ENCODE results near the gene FUOM. TPM values are rescaled to one million over a fixed set of nuclear protein-coding genes. Genes with fewer than 3 reads are reported as not detected.

The FUOM gene
- polyA plus RNA-seq, 10 donors, result 2.6 to 9.3 (median 4.7) TPM

DNA sequence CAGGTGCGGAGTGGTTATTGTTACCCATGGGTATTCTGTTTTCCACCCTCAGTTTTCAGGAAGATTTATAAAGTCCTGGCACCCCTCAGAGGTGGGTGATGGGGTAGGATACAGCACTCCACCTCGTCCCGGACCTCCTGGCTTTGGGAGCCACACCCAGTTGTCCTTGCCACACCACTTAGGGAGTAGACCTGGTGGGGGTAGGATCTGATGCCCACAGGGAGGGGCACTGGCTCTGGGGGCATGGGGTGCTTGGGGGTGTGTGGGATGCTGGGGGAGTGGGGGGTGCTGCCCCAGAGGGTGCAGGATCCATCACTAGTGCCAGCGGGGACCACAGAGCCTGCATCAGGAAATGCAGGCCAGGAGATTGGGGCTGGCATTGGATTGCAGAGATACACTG is 44.6 kb downstream of the FUOM start:
- no peak for DNase-seq

DNA sequence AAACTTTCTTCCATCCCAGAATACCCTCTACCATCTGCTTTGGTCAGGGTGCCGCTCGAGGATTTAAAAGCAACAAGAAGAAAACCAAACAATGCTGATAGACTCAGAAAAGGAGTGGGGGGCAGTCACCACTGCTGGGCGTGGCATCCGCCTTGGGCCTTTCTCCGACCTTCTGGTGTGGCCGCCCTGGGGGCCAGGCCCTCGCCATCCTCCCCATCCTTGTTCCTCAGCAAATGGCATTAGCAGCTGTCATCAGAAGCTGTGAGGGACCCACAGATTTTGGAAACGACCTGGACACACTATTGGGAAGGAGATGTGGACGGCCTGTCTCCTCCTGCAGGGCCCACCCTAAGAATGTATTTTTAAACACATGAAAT is 45.1 kb downstream of the FUOM start:
- DNase-seq, result no peak

DNA sequence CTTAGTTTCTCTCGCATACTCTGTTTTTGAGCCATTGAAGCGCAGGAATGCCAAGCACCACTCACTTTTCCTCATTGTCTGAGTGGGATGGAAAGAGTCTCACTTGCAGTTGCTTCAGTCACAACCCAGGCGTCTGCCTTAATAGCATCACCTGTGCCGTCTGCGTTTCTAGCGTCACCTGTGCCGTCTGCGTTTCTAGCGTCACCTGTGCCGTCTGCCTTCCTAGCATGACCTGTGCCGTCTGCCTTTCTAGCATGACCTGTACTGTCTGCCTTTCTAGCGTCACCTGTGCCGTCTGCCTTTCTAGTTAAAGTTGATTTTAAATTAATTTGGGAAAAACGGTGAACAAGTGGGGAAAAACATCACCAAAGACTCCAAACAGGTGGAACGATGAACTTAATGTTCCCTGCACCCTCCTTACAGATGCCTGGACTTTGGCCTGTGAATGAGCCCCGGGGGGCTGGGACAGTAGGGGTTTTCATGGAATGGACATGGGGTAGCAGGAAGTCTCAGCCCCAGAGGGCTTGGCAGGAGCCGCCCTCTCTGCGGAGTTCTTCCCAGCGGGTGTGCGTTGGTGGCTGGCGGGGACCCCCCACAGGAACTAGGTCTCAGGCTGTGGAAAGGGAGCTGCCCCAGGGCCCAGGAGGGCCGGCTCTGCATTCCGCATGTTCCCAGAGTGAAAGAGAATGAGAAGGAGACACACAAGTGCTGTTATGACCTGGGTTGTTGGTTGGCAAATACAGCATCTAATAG is 45.6 kb downstream of the FUOM start:
- no peak for DNase-seq

GRCh38 chr10:133311570-133311969 is 46.2 kb downstream of the FUOM start:
- DNase-seq, result no peak

DNA sequence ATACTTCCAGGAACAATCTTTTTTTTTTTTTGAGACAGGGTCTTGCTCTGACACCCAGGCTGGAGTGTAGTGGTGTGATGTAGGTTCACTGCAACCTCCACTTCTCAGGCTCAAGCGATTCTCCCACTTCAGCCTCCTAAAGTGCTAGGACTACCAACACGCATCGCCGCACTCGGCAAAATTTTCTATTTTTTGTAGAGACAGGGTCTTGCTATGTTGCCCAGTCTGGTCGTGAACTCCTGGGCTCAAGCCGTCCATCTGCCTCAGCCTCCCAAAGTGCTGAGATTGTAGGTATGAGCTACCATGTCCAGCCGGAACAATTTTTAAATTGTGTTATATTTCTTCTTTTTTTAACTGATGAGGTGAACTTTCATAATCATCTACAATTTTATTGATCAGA is 47.0 kb downstream of the FUOM start:
- DNase-seq, result no peak

- no peak for DNase-seq
These were observed 47.4 kb downstream of the FUOM start for GRCh38 chr10:133310399-133310755.

- DNase-seq, result no peak
These were observed 48.0 kb downstream of the FUOM start for GRCh38 chr10:133309720-133310398.

- peak; percentile 84 to 96 (median 88) for DNase-seq
These were observed 48.6 kb downstream of the FUOM start for GRCh38 chr10:133309100-133309719.

DNA sequence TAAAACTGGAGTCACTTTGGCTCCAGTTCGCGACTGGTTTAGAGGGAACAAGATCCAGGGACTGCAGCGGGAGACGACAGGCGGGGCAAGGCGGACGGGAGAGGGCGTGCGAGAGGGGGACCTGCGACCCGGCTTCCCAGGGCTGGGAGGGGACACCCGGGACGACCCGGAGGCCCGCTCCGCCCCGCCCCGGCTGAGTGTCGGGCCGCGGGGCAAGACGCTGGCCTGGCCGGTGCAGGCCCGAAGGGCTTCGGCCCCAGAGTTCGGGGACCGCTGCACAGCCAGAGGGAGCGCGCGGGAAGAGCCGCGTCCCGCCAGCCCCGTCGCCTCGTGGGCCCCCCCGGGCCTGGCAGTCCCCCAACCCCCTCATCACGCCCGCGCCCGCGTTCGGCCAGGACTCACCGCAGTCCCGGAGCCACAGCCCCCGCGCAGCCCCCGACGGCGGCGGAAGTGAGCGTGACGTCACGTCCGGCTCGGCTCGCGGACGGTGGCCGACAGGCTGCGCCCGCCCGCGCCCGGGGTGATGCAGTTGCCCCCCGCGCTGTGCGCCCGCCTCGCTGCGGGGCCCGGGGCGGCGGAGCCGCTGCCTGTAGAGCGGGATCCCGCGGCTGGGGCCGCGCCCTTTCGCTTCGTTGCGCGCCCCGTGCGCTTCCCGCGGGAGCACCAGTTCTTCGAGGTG is 49.3 kb downstream of the FUOM start, which contains the start of the genes TUBGCP2 and ZNF511:
TSS of gene TUBGCP2 (minus strand) at position 452 of the 679 bp plus-strand sequence. CDS start 5,931 bp downstream, outside the sequence.
TSS of gene ZNF511 (plus strand) at position 494 of the 679 bp plus-strand sequence. CDS start at position 524, 30 bp downstream.
- DNase-seq, result peak; percentile 86 to 97 (median 92)

DNA sequence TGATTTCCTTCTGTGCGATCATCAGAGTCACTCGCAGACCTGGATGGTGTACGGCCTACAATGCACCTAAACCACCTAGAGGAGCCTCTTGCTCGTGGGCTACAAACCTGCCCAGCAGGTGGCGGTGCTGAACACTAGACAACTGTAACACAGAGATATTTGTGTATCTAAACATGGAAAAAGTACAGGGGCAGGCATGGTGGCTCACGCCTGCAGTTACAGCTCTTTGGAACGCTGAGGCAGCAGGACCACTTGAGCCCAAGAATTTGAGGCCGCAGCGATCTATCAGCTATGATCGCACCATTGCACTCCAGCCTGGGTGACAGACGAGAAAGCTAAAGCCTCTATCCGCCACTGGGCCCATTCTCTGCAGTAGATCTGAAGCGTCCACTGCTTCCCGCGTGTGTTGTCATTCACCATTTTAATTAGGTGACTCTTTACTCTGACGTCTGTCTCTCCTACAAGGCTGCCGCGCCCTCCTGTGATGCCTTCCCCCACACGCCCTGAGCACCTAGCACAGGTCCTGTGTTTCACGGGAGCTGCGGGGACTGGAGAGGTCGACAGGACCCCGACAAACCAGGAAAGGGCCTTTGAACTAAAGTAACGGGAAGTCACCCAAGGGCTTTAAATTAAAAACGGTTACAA is 49.9 kb downstream of the FUOM start:
- DNase-seq, result peak in 2 of 3 donors; percentile 51 to 76

GRCh38 chr10:133306941-133307379 is 50.9 kb downstream of the FUOM start:
- DNase-seq, result no peak

DNA sequence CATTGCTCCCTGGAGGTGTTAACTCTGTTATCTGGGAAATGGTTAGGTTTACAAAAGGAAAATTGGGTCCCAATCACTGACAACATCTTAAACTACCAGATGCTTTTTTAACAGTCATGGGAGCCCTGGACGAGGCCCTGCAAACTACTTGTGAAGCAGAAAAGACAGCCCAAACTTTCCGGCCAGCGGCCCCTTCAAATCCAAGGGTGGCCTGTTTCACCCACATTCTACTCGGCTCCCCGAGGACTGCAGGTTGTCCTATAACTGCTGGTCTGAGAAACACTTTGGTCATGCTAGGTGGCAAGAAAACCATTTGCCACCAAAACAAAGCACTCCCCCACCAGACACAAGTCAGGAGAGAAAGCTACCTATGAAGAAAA is 51.7 kb downstream of the FUOM start:
- no peak for DNase-seq

Other genes starting within 250 kb of the FUOM start
- 1 to 10 TPM; 1.4 to 7.5 (median 4.1) TPM for gene KNDC1, start 197.8 kb downstream of the FUOM start, polyA plus RNA-seq (ENCODE audit: insufficient read length in 10 of 10)
- gene UTF1, start 127.8 kb downstream of the FUOM start, polyA plus RNA-seq (ENCODE audit: insufficient read length in 10 of 10), result under 1 TPM in 2 of 10 donors, not detected in 8; 0.11 to 0.18 TPM
- gene VENTX, start 120.2 kb downstream of the FUOM start, polyA plus RNA-seq (ENCODE audit: insufficient read length in 10 of 10), result under 1 TPM; 0.09 to 0.24 (median 0.18) TPM
- 1 to 10 TPM in 9 of 10 donors, under 1 TPM in 1; 0.70 to 3.3 (median 1.6) TPM for gene ADAM8, start 81.2 kb downstream of the FUOM start, polyA plus RNA-seq (ENCODE audit: insufficient read length in 10 of 10)
- 10 to 100 TPM; 33.9 to 43.6 (median 40.1) TPM for gene TUBGCP2, start 49.1 kb downstream of the FUOM start, polyA plus RNA-seq (ENCODE audit: insufficient read length in 10 of 10)
- gene ZNF511, start 49.1 kb downstream of the FUOM start, polyA plus RNA-seq (ENCODE audit: insufficient read length in 10 of 10), result 10 to 100 TPM; 29.0 to 40.0 (median 33.4) TPM
- under 1 TPM in 1 of 10 donors, not detected in 9; 0.30 TPM for gene CALY, start 21.1 kb downstream of the FUOM start, polyA plus RNA-seq (ENCODE audit: insufficient read length in 10 of 10)
- under 1 TPM in 4 of 10 donors, not detected in 6; 0.27 to 0.39 (median 0.30) TPM for gene PRAP1, start 10.6 kb downstream of the FUOM start, polyA plus RNA-seq (ENCODE audit: insufficient read length in 10 of 10)
- gene ECHS1, start 15.3 kb upstream of the FUOM start, polyA plus RNA-seq (ENCODE audit: insufficient read length in 10 of 10), result 100 to 1,000 TPM in 9 of 10 donors, 10 to 100 TPM in 1; 96.4 to 132 (median 123) TPM
- 1 to 10 TPM; 2.6 to 5.4 (median 3.0) TPM for gene PAOX, start 21.2 kb upstream of the FUOM start, polyA plus RNA-seq (ENCODE audit: insufficient read length in 10 of 10)
- 10 to 100 TPM; 28.2 to 48.8 (median 36.5) TPM for gene MTG1, start 36.1 kb upstream of the FUOM start, polyA plus RNA-seq (ENCODE audit: insufficient read length in 10 of 10)
- gene SPRN, start 66.6 kb upstream of the FUOM start, polyA plus RNA-seq (ENCODE audit: insufficient read length in 10 of 10), result 1 to 10 TPM; 2.7 to 3.7 (median 3.1) TPM
- 1 to 10 TPM in 5 of 10 donors, under 1 TPM in 5; 0.56 to 2.4 (median 0.98) TPM for gene SCART1, start 95.9 kb upstream of the FUOM start, polyA plus RNA-seq (ENCODE audit: insufficient read length in 10 of 10)
- 1 to 10 TPM in 3 of 10 donors, under 1 TPM in 7; 0.45 to 1.7 (median 0.95) TPM for gene CYP2E1, start 169.3 kb upstream of the FUOM start, polyA plus RNA-seq (ENCODE audit: insufficient read length in 10 of 10)
- under 1 TPM in 9 of 10 donors, not detected in 1; 0.20 to 0.98 (median 0.28) TPM for gene SYCE1, start 207.6 kb upstream of the FUOM start, polyA plus RNA-seq (ENCODE audit: insufficient read length in 10 of 10)

All from muscle of back (tissue), 11 donors.